HepG2 (cell line): ENCODE results near the gene FKBP14. TPM values are rescaled to one million over a fixed set of nuclear protein-coding genes. Genes with fewer than 3 reads are reported as not detected.
A peak's percentile ranks its signal among the peaks of the same experiment; 100 is the strongest.

Experiments
- ATAC-seq: fragments of 200-7000 bp; cut with Tn5 transposase; 3 replicates; pipeline ENCODE4 v1.9.1; 2020; ENCODE audit warnings: mild to moderate bottlenecking, moderate library complexity
- BruUV-seq: library from RNA; stranded (reverse); fragments of 400-500 nt; replicated peaks from 2 replicates; lab custom pipeline; 2021; lab: Mats Ljungman, UMichigan
- CTCF ChIA-PET: fragments of 300-600 bp; formaldehyde crosslinking; extraction: SDS; loops from one replicate; lab custom pipeline; 2021; ENCODE audit warnings: low total read pairs, inconsistent platforms, low intra/inter-chr PET ratio; lab: Yijun Ruan, JAX
- POLR2A ChIA-PET: fragments of 350-600 bp; sonication (Branson Sonifier 250); formaldehyde crosslinking; loops from one replicate; lab custom pipeline; 2020; ENCODE audit warnings: antibody characterized with exemption, inconsistent platforms; lab: Yijun Ruan, JAX
- DNase-seq: peaks from one replicate; pipeline ENCODE4 v3.0.0-alpha.2; 2015; ENCODE audit warnings: low spot score
- FAIRE-seq: peaks from 3 replicates; lab custom pipeline; 2011; peaks lifted over from hg19 to GRCh38; lab: Jason Lieb, UNC
- H2AFZ ChIP-seq: one replicate; pipeline ENCODE4 v1.6.1; 2011; ENCODE audit warnings: low read length, inconsistent platforms
- H3K27ac ChIP-seq: fragments of 300-600 bp; 3 replicates; pipeline ENCODE4 v1.8.0; 2011; ENCODE audit warnings: mixed run types, mild to moderate bottlenecking, mixed read lengths, low read length, inconsistent platforms; ENCODE audit not compliant: insufficient read depth; ENCODE audit errors: extremely low read length
- H3K27me3 ChIP-seq, 2 experiments: fragments of 200-600 bp in 1 of 2; 2 replicates in 1 of 2; 3 replicates in 1 of 2; pipeline versions ENCODE4 v1.6.0 to v1.8.0; 2011; ENCODE audit warnings: low read length in 2 of 2, mild to moderate bottlenecking in 2 of 2, moderate library complexity in 2 of 2, inconsistent platforms in 1 of 2; ENCODE audit not compliant: insufficient read depth in 2 of 2, control insufficient read depth in 1 of 2
- H3K36me3 ChIP-seq, 2 experiments: fragments of 200-600 bp in 1 of 2; replicated peaks in 1 of 2; 2 replicates in 1 of 2; 3 replicates in 1 of 2; pipeline versions ENCODE4 v1.5.1 to v1.8.0; 2011; ENCODE audit warnings: low read length in 2 of 2, inconsistent platforms in 1 of 2; ENCODE audit not compliant: insufficient read depth in 2 of 2, control insufficient read depth in 1 of 2
- H3K4me1 ChIP-seq: 2 replicates; pipeline ENCODE4 v1.5.1; 2012; ENCODE audit warnings: low read length, inconsistent platforms; ENCODE audit not compliant: insufficient read depth
- H3K4me2 ChIP-seq: 2 replicates; pipeline ENCODE4 v1.6.0; 2011; ENCODE audit warnings: low read depth, low read length, inconsistent platforms
- H3K4me3 ChIP-seq, 3 experiments: fragments of 200-600 bp in 1 of 3; sonication (generic), shearing (Covaris generic) in 1 of 3; replicated peaks in 1 of 3; 2 replicates each; pipeline ENCODE4 v1.5.1; 2011 to 2016; ENCODE audit warnings: low read length in 3 of 3, inconsistent platforms in 2 of 3, low read depth in 2 of 3, mild to moderate bottlenecking in 2 of 3, control low read depth in 1 of 3, mixed read lengths in 1 of 3; ENCODE audit not compliant: insufficient read depth in 1 of 3
- H3K79me2 ChIP-seq: one replicate; pipeline ENCODE4 v1.6.1; 2011; ENCODE audit warnings: low read length, inconsistent platforms; ENCODE audit not compliant: insufficient read depth
- H3K9ac ChIP-seq: 2 replicates; pipeline ENCODE4 v1.6.0; 2011; ENCODE audit warnings: mild to moderate bottlenecking, low read depth, low read length, inconsistent platforms; ENCODE audit not compliant: insufficient read depth
- H3K9me3 ChIP-seq: 2 replicates; pipeline ENCODE4 v1.5.1; 2012; ENCODE audit warnings: mild to moderate bottlenecking, low read length
- H4K20me1 ChIP-seq: 2 replicates; pipeline ENCODE4 v1.6.0; 2011; ENCODE audit warnings: inconsistent platforms, mild to moderate bottlenecking, low read length, moderate library complexity; ENCODE audit not compliant: insufficient read depth
- CEBPB ChIP-seq: IDR thresholded peaks from 2 replicates; pipeline ENCODE4 v1.6.1; 2011; ENCODE audit warnings: low read depth, low read length, improper control_type of control experiment, borderline replicate concordance
- CEBPG ChIP-seq: IDR thresholded peaks from 2 replicates; pipeline ENCODE4 v1.6.1; 2016
- MAFF ChIP-seq: IDR thresholded peaks from 2 replicates; pipeline ENCODE4 v1.6.1; 2011; ENCODE audit warnings: low read depth, low read length, improper control_type of control experiment
- MAFK ChIP-seq, 2 experiments: IDR thresholded peaks in 1 of 2; conservative IDR thresholded peaks in 1 of 2; 2 replicates each; pipeline ENCODE4 v1.6.1; 2011; ENCODE audit warnings: improper control_type of control experiment in 2 of 2, low read length in 2 of 2
- NFKB2 ChIP-seq: sonication (generic); formaldehyde crosslinking; IDR thresholded peaks from 2 replicates; pipeline ENCODE4 v1.4.0; 2020; ENCODE audit warnings: missing genetic modification reagents, borderline replicate concordance
- ZNF138 ChIP-seq: sonication (generic); formaldehyde crosslinking; IDR thresholded peaks from 2 replicates; pipeline ENCODE4 v1.5.0; 2020; ENCODE audit warnings: mild to moderate bottlenecking, low read depth, missing genetic modification reagents
- ZNF749 ChIP-seq: sonication (generic); formaldehyde crosslinking; IDR thresholded peaks from 2 replicates; pipeline ENCODE4 v1.8.0; 2022; ENCODE audit warnings: mild to moderate bottlenecking, missing genetic modification reagents, moderate library complexity, borderline replicate concordance
- WGBS: methylation state at CpG from one replicate; pipeline ENCODE4 v1.1.6; 2017; ENCODE audit warnings: low lambda C conversion rate; 5-methylcytosine and 5-hydroxymethylcytosine counted together
- in situ Hi-C: cut with HindIII; loops from 2 replicates; pipeline ENCODE4 v1.10.0; 2017; ENCODE audit warnings: low pct_unique_long_range_greater_than_20kb; ENCODE audit not compliant: extremely low pct_ligation_motif_present
- intact Hi-C: fragments of 100-400 bp; cut with micrococcal nuclease; formaldehyde crosslinking; loops from one replicate; pipeline ENCODE4 v1.10.0; 2022; ENCODE audit not compliant: unreplicated experiment
- polyA plus RNA-seq, 8 experiments: library from polyadenylated mRNA; depleted of rRNA in 3 of 8; stranded (reverse) in 7 of 8; unstranded in 1 of 8; fragments of >200 nt; fragmentation: Illumina TruSeq in 4 of 8; extraction: Trizol in 4 of 8; gene quantifications; 2 replicates each; pipeline versions ENCODE4 v1.2.1 to v1.2.3, GENCODE V29; 2011 to 2016; ENCODE audit warnings: low read depth in 4 of 8, missing spikeins in 1 of 8, mixed read lengths in 1 of 8; ENCODE audit not compliant: insufficient read depth in 1 of 8
- total RNA-seq, 5 experiments: library from RNA; depleted of rRNA; stranded (reverse); fragments of >200 nt; fragmentation: Illumina TruSeq; extraction: Trizol; gene quantifications; 2 replicates each; pipeline ENCODE4 v1.2.3, GENCODE V29; 2016; ENCODE audit warnings: low read depth in 1 of 5
- TF ChIP-seq, protein P1 (sequence below): sonication (generic); formaldehyde crosslinking; IDR thresholded peaks from 2 replicates; pipeline ENCODE4 v1.5.0; 2020; ENCODE audit warnings: missing genetic modification reagents
- TF ChIP-seq, protein P2 (sequence below), 2 experiments: fragments of 450-650 bp in 1 of 2; sonication (generic) in 1 of 2; formaldehyde crosslinking; IDR thresholded peaks; 2 replicates each; pipeline versions ENCODE4 v1.5.0 to v1.8.0; 2020 to 2022; ENCODE audit warnings: mild to moderate bottlenecking in 1 of 2, missing genetic modification reagents in 1 of 2

Gene FKBP14
- total and polyA plus RNA-seq, 2 of the 13 experiments (the other 11 are each of a cell fraction or from before 2014, with no cell fraction given): 20.0 to 32.3 TPM

DNA sequence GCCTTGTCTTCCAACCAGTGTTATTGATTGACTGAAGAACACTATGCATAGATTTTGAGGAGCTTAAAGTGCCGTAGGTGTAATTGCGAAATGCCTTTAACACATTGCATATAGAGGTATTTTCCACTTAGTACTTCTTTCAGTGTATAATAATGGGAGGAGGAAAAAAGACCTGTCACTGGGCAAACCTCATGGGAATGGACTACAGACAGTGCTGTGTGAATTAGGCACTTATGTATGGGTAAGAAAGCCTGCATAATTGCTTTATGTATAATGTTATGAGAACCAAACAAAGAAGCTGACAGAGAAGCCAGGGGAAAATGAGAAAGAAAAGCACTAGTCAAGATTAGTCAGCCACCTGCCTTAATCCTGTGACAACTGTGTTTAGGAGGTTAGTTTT, 24.5 kb downstream of the FKBP14 start:
- no TSS peak for BruUV-seq
- DNase-seq (no peak), FAIRE-seq (no peak), ATAC-seq (no peak)
- no peak overlapping the region for H3K4me2 ChIP-seq
- H3K9ac ChIP-seq: no peak overlapping the region
- WGBS: 58% methylated on average over 2 of the region's 2 CpGs
- peaks cover 5% of the 10 kb centered on the region; the same call in 1 of the 2 replicates for H3K4me1 ChIP-seq
- in situ Hi-C loops: no loop called here
- no peak overlapping the region for H3K27ac ChIP-seq
- no peaks in the 10 kb centered on the region for H4K20me1 ChIP-seq
- no peaks in the 10 kb centered on the region for H3K9me3 ChIP-seq
- no peak overlapping the region for H2AFZ ChIP-seq
- no peaks in the 10 kb centered on the region for H3K79me2 ChIP-seq
- POLR2A ChIA-PET: no interaction called here
- CTCF ChIA-PET: no interaction called here
- TF ChIP-seq ZNF138 (CRISPR knock-in tag): no peak
- peak; percentile 94 for TF ChIP-seq CEBPB
- TF ChIP-seq, protein P1, sequence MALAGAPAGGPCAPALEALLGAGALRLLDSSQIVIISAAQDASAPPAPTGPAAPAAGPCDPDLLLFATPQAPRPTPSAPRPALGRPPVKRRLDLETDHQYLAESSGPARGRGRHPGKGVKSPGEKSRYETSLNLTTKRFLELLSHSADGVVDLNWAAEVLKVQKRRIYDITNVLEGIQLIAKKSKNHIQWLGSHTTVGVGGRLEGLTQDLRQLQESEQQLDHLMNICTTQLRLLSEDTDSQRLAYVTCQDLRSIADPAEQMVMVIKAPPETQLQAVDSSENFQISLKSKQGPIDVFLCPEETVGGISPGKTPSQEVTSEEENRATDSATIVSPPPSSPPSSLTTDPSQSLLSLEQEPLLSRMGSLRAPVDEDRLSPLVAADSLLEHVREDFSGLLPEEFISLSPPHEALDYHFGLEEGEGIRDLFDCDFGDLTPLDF (CRISPR knock-in tag): no peak
- TF ChIP-seq CEBPG (CRISPR knock-in tag): peak; percentile 76
- TF ChIP-seq ZNF749 (CRISPR knock-in tag): no peak
- TF ChIP-seq, protein P2, sequence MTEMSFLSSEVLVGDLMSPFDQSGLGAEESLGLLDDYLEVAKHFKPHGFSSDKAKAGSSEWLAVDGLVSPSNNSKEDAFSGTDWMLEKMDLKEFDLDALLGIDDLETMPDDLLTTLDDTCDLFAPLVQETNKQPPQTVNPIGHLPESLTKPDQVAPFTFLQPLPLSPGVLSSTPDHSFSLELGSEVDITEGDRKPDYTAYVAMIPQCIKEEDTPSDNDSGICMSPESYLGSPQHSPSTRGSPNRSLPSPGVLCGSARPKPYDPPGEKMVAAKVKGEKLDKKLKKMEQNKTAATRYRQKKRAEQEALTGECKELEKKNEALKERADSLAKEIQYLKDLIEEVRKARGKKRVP (CRISPR knock-in tag; IDR thresholded peaks at IDR 0.05): peak in 1 of 2 experiments; percentile 66; a peak in 2 of 4 replicates
- no peak overlapping the region for H3K4me3 ChIP-seq
- H3K27me3 ChIP-seq: no peaks in the 10 kb centered on the region
- intact Hi-C loops: no loop called here
- no peaks in the 10 kb centered on the region for H3K36me3 ChIP-seq

DNA sequence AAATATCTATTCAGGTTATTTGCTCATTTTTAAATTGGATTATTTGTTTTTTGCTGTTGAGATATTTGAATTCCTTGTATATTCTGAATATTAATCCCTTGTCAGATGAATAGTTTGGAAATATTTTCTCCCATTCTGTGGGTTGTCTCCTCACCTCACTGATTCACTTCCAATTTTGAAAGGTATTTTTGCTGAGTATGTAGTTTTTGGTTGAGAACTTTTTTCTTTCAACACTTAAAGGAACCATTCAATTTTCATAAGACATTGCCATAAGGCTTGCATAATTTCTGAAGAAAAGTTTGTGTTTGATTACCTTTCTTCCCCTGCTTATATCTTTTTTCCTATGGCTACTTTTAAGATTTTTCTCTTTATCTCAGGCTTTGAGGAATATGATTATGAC, 28.0 kb downstream of the FKBP14 start:
- TF ChIP-seq MAFK (conservative IDR thresholded peaks at IDR 0.05 in 1 of 2, IDR thresholded peaks at IDR 0.05 in 1 of 2; ENCODE audit: low read length in 2 of 2) (peak; percentile 93 to 96), NFKB2 (no peak), MAFF (peak; percentile 93)
- H3K27ac ChIP-seq: no peak overlapping the region
- no peaks in the 10 kb centered on the region for H3K79me2 ChIP-seq
- CTCF ChIA-PET: no interaction called here
- POLR2A ChIA-PET: interaction anchor here (0.7 to 1.2 kb wide), 2 partner anchors 9 to 102 kb away, joined by 3 read pairs; partner anchors contain the start of gene SCRN1
- no peaks in the 10 kb centered on the region for H4K20me1 ChIP-seq
- no peaks in the 10 kb centered on the region for H3K36me3 ChIP-seq
- H3K4me1 ChIP-seq: peaks cover 5% of the 10 kb centered on the region; the same call in 1 of the 2 replicates
- BruUV-seq: no TSS peak
- intact Hi-C loops: no loop called here
- FAIRE-seq: no peak
- no peak overlapping the region for H2AFZ ChIP-seq
- DNase-seq: no peak
- in situ Hi-C loops: no loop called here
- H3K27me3 ChIP-seq: no peaks in the 10 kb centered on the region
- no peak overlapping the region for H3K4me2 ChIP-seq
- no peak overlapping the region for H3K4me3 ChIP-seq
- no peak overlapping the region for H3K9ac ChIP-seq
- no peak for ATAC-seq
- peaks cover 7% of the 10 kb centered on the region for H3K9me3 ChIP-seq
